K562 (cell line): ENCODE measurements around the gene KRTAP9-2. TPM values are rescaled to one million over a fixed set of nuclear protein-coding genes. Genes with fewer than 3 reads are reported as not detected.

Source experiments
- ATAC-seq: fragments of 200-7000 bp; cut with Tn5 transposase; 3 replicates; pipeline ENCODE4 v1.9.1; 2020; ENCODE audit warnings: moderate library complexity
- BruUV-seq: library from RNA; stranded (reverse); fragments of 400-500 nt; replicated peaks from 2 replicates; lab custom pipeline; 2021; lab: Mats Ljungman, UMichigan
- CTCF ChIA-PET: fragments of 300-600 bp; formaldehyde crosslinking; extraction: SDS; loops from one replicate; lab custom pipeline; 2021; ENCODE audit warnings: low intra/inter-chr PET ratio; lab: Yijun Ruan, JAX
- POLR2A ChIA-PET: fragments of 300-600, 350-650 bp; sonication (Branson Sonifier 250); formaldehyde crosslinking; extraction: SDS; loops from one replicate; lab custom pipeline; 2021; ENCODE audit warnings: antibody characterized with exemption, inconsistent platforms; lab: Yijun Ruan, JAX
- DNase-seq, 4 experiments: peaks; one replicate each; pipeline versions ENCODE4 v3.0.0 to v3.0.0-alpha.2; 2011 to 2018; ENCODE audit warnings: low spot score in 3 of 4, mixed read lengths in 3 of 4; ENCODE audit errors: extremely low read depth in 1 of 4
- FAIRE-seq: peaks from 2 replicates; lab custom pipeline; 2011; peaks lifted over from hg19 to GRCh38; lab: Jason Lieb, UNC
- H2AFZ ChIP-seq: 2 replicates; pipeline ENCODE4 v1.6.0; 2011; ENCODE audit warnings: low read depth, low read length, control low read depth, inconsistent platforms
- H3K27ac ChIP-seq: fragments of 200-600 bp; 3 replicates; pipeline ENCODE4 v1.8.0; 2011; ENCODE audit warnings: low read depth, mild to moderate bottlenecking, control low read depth, inconsistent platforms, low read length, moderate library complexity, mixed read lengths; ENCODE audit errors: extremely low read depth
- H3K27me3 ChIP-seq, 2 experiments: fragments of 300-600 bp in 1 of 2; 2 replicates in 1 of 2; 3 replicates in 1 of 2; pipeline versions ENCODE4 v1.6.0 to v1.8.0; 2011; ENCODE audit warnings: inconsistent platforms in 2 of 2, low read length in 2 of 2, mild to moderate bottlenecking in 1 of 2, mixed read lengths in 1 of 2, moderate library complexity in 1 of 2; ENCODE audit not compliant: control insufficient read depth in 2 of 2, insufficient read depth in 2 of 2
- H3K36me3 ChIP-seq: fragments of 300-600 bp; 3 replicates; pipeline ENCODE4 v1.8.0; 2011; ENCODE audit warnings: mild to moderate bottlenecking, low read length, inconsistent platforms; ENCODE audit not compliant: control insufficient read depth, insufficient read depth
- H3K4me1 ChIP-seq, 2 experiments: fragments of 200-600 bp in 1 of 2; replicated peaks in 1 of 2; 2 replicates in 1 of 2; 3 replicates in 1 of 2; pipeline versions ENCODE4 v1.5.1 to v1.8.0; 2011; ENCODE audit warnings: inconsistent platforms in 2 of 2, low read length in 2 of 2, mild to moderate bottlenecking in 1 of 2, mixed read lengths in 1 of 2, moderate library complexity in 1 of 2; ENCODE audit not compliant: control insufficient read depth in 2 of 2, insufficient read depth in 2 of 2
- H3K4me2 ChIP-seq: 2 replicates; pipeline ENCODE4 v1.6.1; 2011; ENCODE audit warnings: low read length, control low read depth, inconsistent platforms, mixed read lengths; ENCODE audit not compliant: insufficient read depth
- H3K4me3 ChIP-seq: fragments of 200-600 bp; sonication (generic), shearing (Covaris generic); 2 replicates; pipeline ENCODE4 v1.5.1; 2016; ENCODE audit warnings: control low read depth, inconsistent platforms
- H3K79me2 ChIP-seq: fragments of 200-600 bp; 3 replicates; pipeline ENCODE4 v1.8.0; 2011; ENCODE audit warnings: low read length, inconsistent platforms; ENCODE audit not compliant: control insufficient read depth, insufficient read depth
- H3K9ac ChIP-seq, 2 experiments: 2 replicates each; pipeline versions ENCODE4 v1.6.0 to v1.6.1; 2011; ENCODE audit warnings: low read depth in 2 of 2, low read length in 2 of 2, control low read depth in 1 of 2, inconsistent platforms in 1 of 2, mild to moderate bottlenecking in 1 of 2, mixed read lengths in 1 of 2; ENCODE audit not compliant: insufficient read depth in 1 of 2
- H3K9me1 ChIP-seq: one replicate; pipeline ENCODE4 v1.6.0; 2011; ENCODE audit warnings: inconsistent platforms, mild to moderate bottlenecking, low read length, moderate library complexity; ENCODE audit not compliant: control insufficient read depth, insufficient read depth
- H3K9me3 ChIP-seq: replicated peaks from 2 replicates; pipeline ENCODE4 v1.5.1; 2011; ENCODE audit warnings: low read depth, low read length, inconsistent platforms; ENCODE audit not compliant: control insufficient read depth, insufficient read depth
- H4K20me1 ChIP-seq: replicated peaks from 2 replicates; pipeline ENCODE4 v1.6.1; 2011; ENCODE audit warnings: low read length, inconsistent platforms, mixed read lengths; ENCODE audit not compliant: control insufficient read depth, insufficient read depth
- ZNF121 ChIP-seq: sonication (generic); formaldehyde crosslinking; conservative IDR thresholded peaks from 2 replicates; pipeline ENCODE4 v1.8.0; 2022; ENCODE audit warnings: missing genetic modification reagents
- WGBS: fragments of 100-300 bp; shearing (Covaris generic); methylation state at CpG from one replicate; pipeline ENCODE4 v1.1.6; 2016; ENCODE audit warnings: low coverage, mixed read lengths; ENCODE audit not compliant: insufficient coverage; ENCODE audit errors: missing lambda C conversion rate; 5-methylcytosine and 5-hydroxymethylcytosine counted together
- in situ Hi-C: fragments of 300-500 bp; cut with MboI; formaldehyde crosslinking; loops from 4 replicates; pipeline ENCODE4 v1.15.0; 2018; ENCODE audit warnings: inconsistent platforms, mixed read lengths
- intact Hi-C: fragments of 100-400 bp; cut with micrococcal nuclease; formaldehyde crosslinking; loops from 2 replicates; pipeline ENCODE4 v1.14.2; 2022
- polyA plus RNA-seq, 8 experiments: library from polyadenylated mRNA; depleted of rRNA in 4 of 8; stranded (reverse) in 5 of 8; unstranded in 3 of 8; fragments of >200 nt; fragmentation: Nextera tagmentation in 2 of 8; fragmentation: Illumina TruSeq in 1 of 8; extraction: Ambion mirVana in 2 of 8; extraction: Trizol in 1 of 8; gene quantifications; 2 replicates each; pipeline versions ENCODE4 v1.2.1 to v1.2.3, GENCODE V29; 2011 to 2014; ENCODE audit warnings: inconsistent platforms in 1 of 8, missing spikeins in 1 of 8
- total RNA-seq, 7 experiments: library from RNA; depleted of rRNA in 6 of 7; stranded (reverse); fragments of >200 nt in 6 of 7; fragmentation: Illumina TruSeq in 2 of 7; extraction: Trizol in 2 of 7; gene quantifications; 2 replicates each; pipeline versions ENCODE4 v1.2.1 to v1.2.3, GENCODE V29; 2011 to 2021; ENCODE audit warnings: low replicate concordance in 1 of 7
- TF ChIP-seq, protein P1 (sequence below): sonication (generic); formaldehyde crosslinking; IDR thresholded peaks from 2 replicates; pipeline ENCODE4 v1.8.0; 2023; ENCODE audit warnings: missing genetic modification reagents, mild to moderate bottlenecking, borderline replicate concordance

The KRTAP9-2 gene
- total and polyA plus RNA-seq, 9 of the 15 experiments (the other 6 are each of a cell fraction or from before 2014, with no cell fraction given): not detected

DNA sequence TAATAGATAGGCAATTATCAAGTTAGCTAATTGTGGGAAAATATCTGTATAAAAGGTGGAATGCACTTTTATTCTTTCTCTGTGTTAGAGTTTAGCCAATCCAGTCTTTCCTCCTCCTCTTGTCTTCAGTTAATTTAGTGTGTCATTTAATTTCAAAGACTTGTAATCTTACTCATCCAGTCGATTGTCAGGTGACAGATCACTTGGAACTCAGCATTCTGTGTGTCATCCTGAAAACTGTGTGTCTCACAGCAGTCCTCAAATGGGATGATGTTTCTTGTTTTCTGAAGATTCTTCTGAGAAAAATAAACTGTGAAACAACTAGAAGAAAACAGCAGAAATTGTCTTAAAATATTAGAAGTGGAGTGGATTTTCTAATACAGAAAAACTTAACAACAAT lies 41.4 kb upstream of the KRTAP9-2 start:
- Histone ChIP-seq H3K4me3 (no peak overlapping the region), H3K9me3 (no peaks in the 10 kb centered on the region), H3K27ac (no peak overlapping the region), H3K9ac (no peak overlapping the region), H3K36me3 (no peaks in the 10 kb centered on the region), H3K9me1 (no peaks in the 10 kb centered on the region), H4K20me1 (no peaks in the 10 kb centered on the region), H2AFZ (no peak overlapping the region), H3K4me1 (peaks cover 0 to 2% of the 10 kb centered on the region in 2 experiments; a peak in 2 of 5 replicates), H3K27me3 (peaks cover 0 to 11% of the 10 kb centered on the region in 2 experiments; a peak in 3 of 5 replicates), H3K4me2 (no peak overlapping the region), H3K79me2 (no peaks in the 10 kb centered on the region)
- intact Hi-C loops (no loop called here), in situ Hi-C loops (no loop called here)
- POLR2A ChIA-PET: no interaction called here
- BruUV-seq: no TSS peak
- FAIRE-seq (no peak), DNase-seq (no peak), ATAC-seq (no peak)
- CTCF ChIA-PET: no interaction called here
- WGBS: 0% methylated on average over 1 of the region's 1 CpG
- TF ChIP-seq, protein P1, sequence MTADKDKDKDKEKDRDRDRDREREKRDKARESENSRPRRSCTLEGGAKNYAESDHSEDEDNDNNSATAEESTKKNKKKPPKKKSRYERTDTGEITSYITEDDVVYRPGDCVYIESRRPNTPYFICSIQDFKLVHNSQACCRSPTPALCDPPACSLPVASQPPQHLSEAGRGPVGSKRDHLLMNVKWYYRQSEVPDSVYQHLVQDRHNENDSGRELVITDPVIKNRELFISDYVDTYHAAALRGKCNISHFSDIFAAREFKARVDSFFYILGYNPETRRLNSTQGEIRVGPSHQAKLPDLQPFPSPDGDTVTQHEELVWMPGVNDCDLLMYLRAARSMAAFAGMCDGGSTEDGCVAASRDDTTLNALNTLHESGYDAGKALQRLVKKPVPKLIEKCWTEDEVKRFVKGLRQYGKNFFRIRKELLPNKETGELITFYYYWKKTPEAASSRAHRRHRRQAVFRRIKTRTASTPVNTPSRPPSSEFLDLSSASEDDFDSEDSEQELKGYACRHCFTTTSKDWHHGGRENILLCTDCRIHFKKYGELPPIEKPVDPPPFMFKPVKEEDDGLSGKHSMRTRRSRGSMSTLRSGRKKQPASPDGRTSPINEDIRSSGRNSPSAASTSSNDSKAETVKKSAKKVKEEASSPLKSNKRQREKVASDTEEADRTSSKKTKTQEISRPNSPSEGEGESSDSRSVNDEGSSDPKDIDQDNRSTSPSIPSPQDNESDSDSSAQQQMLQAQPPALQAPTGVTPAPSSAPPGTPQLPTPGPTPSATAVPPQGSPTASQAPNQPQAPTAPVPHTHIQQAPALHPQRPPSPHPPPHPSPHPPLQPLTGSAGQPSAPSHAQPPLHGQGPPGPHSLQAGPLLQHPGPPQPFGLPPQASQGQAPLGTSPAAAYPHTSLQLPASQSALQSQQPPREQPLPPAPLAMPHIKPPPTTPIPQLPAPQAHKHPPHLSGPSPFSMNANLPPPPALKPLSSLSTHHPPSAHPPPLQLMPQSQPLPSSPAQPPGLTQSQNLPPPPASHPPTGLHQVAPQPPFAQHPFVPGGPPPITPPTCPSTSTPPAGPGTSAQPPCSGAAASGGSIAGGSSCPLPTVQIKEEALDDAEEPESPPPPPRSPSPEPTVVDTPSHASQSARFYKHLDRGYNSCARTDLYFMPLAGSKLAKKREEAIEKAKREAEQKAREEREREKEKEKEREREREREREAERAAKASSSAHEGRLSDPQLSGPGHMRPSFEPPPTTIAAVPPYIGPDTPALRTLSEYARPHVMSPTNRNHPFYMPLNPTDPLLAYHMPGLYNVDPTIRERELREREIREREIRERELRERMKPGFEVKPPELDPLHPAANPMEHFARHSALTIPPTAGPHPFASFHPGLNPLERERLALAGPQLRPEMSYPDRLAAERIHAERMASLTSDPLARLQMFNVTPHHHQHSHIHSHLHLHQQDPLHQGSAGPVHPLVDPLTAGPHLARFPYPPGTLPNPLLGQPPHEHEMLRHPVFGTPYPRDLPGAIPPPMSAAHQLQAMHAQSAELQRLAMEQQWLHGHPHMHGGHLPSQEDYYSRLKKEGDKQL (CRISPR knock-in tag): no peak
- no peak for TF ChIP-seq ZNF121
